G401 (cell line): ENCODE data around the gene SSBP2. TPM values are rescaled to one million over a fixed set of nuclear protein-coding genes. Genes with fewer than 3 reads are reported as not detected.
"Not testable (repeated sequence)": the region's sequence is repeated elsewhere in the genome, so short reads cannot be mapped to it uniquely, and the experiment has no call there.

Experiments used
- DNase-seq: peaks from one replicate; pipeline ENCODE4 v3.0.0-alpha.2; 2015; ENCODE audit warnings: low spot score
- in situ Hi-C: cut with HindIII; loops from 2 replicates; pipeline ENCODE4 v1.10.0; 2016; ENCODE audit warnings: low sequenced_read_pairs, mixed read lengths
- total RNA-seq: library from RNA; depleted of rRNA; stranded (reverse); fragments of >200 nt; shearing (Covaris generic); gene quantifications from 2 replicates; pipeline ENCODE4 v1.2.3, GENCODE V29; 2014

SSBP2 gene
- total RNA-seq, 1 experiment from 2014 or later = 23.7 TPM

DNA sequence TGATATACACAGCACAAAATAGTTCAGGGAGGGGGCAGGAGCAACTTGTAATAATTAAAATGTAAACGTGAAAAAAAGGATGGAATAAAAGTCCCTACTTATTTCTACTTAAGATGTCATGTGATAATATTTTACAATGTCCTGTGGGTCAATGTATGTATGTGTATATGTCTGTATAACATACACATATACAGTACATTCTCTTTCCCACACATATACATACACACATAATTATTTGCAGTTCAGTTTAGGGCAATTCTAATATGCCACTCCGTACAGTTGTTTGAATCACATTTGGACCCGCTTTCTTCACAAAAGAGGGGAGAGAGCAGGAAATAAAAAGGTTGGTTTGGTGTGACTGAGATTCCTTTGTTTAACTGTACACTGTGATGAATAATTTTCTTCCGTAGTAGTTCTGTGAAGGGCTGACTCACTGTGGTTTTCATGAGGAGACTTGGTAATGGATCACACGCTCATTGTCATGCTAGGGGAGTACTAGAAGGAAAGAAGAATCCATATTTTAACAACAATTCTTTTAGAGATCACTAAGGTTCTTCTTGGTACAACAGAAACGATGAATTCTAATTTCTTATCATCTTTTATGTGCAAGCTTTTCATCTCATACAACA is 330.7 kb downstream of the SSBP2 start:
- no peak for DNase-seq

DNA sequence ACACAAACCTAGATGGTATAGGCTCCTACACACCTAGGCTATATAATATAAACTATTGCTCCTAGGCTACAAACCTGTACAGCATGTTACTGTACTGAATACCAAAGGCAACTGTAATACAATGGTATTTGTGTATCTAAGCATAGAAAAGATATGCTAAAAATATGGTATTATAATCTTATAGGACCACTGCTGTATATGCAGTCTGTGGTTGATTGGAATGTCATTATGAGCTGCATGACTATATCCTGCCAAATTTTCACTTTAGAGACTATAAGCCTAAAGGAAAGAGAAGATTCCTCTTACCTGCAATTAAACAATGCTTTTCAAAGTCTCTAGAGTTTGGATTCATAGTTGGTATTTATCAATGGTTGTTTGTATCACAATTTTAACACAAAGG is 332.3 kb downstream of the SSBP2 start:
- in situ Hi-C loops = no loop called here
- no peak for DNase-seq

More for the DNA sequence above, 330.7 kb downstream of the SSBP2 start:
- in situ Hi-C loops = no loop called here

DNA sequence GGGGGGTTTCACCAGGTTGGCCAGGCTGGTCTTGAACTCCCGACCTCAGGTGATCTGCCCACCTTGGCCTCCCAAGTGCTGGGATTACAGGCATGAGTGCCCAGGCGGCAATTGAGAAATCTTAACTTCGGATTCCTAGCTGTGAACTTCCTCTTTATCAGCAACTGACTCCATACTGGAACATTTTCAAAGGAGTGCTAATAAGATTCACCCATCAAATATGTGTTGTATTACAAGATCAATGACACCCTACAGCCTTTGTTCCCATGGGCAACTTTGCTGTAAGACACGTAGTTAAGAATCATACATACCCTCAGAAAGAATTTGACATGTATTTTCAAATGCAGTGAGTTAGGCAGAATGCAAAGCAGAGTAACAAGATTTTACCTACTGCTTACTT is 333.8 kb downstream of the SSBP2 start:
- DNase-seq = no peak
- in situ Hi-C loops = no loop called here

DNA sequence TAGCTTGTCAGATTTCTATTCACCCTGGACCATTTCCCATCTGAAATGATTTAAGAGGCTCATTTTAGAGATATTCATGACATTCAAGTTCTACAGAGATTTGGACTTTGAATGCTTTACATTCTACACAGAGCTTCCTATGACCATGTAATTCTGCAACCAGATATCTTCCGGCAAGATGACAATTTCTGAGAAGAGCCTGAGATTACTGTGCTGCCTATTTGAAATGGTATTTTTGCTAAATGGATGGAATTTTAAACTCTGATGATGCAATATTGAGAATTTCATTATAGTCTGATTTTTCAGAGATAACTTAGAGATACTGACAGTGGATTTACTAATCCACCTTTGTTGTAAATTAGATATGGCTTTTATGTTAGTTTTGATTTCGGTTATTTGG is 341.0 kb downstream of the SSBP2 start:
- no peak for DNase-seq
- in situ Hi-C loops = no loop called here

DNA sequence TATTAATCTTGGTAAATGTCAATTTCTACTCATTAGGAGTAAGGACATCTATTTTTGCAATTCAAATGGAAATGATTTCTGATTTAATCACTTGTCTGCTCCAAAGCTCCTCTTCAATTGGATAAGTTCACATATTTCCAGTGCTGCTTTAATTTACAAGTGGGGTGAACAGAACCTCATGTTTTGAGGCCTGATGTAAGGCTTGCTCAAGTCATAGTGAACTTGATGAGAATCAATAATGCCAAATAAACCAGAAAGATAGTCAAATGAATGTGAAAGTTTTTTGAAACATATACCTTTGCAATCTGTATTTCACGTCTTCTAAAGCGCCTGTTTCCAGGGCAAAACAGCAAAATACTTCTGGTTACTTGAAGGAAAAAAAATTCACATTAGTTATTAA is 341.5 kb downstream of the SSBP2 start:
- no peak for DNase-seq
- in situ Hi-C loops = no loop called here

DNA sequence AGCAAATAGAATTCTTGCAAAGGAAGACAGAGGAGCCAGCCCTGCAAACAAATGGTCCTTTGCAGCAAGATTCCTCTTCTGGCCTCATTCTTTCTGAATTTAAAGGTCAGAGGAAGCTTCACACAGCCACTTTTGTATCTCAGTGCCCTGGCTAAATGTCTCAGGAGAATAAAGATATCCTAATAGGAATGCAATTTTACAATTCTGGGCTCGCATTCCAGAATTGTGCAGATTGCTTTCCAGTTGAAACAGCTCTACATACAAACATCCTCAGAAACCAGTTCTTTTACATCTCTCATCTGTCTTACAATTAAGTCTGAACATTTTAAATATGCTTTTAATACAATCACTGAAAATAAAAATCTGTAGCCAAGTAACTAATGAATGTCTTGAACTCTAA is 342.4 kb downstream of the SSBP2 start:
- no peak for DNase-seq
- in situ Hi-C loops = no loop called here

DNA sequence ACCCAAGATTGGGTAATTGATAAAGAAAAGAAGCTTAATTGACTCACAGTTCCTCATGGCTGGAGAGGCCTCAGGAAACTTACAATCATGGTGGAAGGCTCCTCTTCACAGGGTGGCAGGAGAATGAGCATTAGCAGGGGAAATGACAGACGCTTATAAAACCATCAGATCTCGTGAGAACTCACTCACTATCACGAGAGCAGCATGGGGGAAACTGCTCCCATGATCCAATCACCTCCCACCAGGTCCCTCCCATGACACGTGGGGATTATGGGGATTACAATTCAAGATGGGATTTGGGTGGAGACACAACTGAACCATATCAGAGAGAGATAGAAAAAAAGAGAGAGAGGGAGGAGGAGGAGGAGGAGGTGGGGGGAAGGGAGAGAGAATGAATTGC is 343.1 kb downstream of the SSBP2 start:
- DNase-seq, in situ Hi-C loops: not testable (repeated sequence)

DNA sequence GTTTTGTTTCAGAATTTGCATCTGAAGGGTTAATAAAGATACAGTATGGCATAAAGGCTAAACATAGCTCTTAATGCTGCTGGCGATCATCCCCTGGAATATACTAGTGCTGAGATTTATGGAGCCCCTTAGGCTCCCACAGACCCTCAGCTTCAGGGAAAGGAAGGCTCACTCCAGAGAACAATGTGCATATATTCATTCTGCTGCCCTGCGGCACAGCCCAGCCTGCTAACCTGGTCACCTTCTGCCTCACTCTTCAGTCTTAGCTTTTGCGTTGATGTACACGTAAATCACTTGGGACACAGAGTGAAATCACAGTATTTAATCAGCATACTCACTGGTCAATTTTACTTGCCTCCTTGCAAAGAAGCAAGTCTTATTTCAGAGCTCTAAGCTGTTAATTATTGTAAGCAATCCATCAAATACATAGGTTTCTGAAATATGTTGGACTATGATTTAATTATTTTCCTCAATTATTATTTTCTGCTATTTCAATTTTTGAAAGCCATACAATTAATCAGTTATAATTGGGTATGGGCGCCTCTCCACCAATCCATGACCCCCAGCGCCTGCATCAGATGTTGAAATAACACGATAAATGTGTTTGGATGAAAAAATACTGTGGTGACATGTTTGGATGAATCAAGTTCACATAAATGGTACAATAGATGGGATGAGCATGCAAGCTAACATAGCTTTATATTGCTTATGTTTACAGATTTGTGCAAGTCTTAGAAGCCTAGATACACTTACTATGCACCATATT is 345.6 kb downstream of the SSBP2 start:
- in situ Hi-C loops = no loop called here
- DNase-seq = no peak

DNA sequence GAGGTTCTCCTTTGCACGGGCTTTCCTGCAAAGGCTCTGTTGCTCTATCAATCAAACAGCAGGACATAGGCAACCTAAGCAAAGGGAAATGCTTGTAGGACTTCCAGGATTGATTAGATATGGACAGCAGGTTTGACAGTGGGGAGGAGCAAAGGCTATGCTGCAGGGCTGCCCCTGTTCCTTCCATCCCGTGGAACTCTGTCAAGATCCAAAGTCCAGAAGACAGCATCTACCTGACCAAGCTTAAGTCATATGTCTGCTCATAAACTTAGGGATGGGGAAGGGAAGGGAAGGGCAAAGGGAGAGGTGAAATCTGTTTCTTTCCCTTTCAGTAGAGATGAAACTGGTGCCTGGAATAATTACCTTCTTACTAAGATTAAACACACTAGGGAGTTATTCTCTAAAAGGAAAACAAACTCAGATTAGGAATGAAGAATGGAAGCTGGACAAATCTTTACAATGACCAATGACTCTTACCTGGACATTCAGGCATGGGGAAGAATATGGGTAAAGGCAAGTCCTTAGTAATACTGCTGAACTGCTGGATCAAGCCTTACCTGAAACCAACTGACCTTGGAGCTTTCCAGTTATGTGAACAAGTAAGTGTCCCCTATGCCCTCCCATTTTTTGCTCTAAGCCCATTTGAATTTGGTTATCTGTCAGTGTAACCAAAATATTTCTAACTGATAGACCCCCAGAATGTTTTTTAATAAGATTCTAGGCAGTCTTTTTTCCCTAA is 348.5 kb downstream of the SSBP2 start:
- no peak for DNase-seq
- in situ Hi-C loops = no loop called here

DNA sequence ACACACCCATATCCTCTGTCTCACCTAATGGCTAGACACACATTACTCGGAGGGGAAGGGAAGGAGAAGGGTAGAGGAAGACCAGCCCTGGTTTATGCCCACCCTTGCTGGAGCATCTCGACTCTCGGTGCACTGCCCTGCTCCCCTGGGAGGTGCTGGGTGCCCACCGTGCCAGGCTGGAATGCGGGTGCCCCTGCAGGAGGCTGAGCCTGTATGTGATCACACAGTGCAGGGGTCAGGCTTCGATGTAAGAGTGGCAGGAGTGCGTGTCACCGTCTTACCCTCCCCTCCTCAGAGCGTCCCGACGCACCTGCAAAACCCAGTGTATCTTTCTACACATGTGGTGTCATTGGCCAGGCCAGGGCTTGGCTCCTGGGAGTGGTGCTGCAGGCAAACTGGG is 349.6 kb downstream of the SSBP2 start:
- in situ Hi-C loops = no loop called here
- DNase-seq = no peak

DNA sequence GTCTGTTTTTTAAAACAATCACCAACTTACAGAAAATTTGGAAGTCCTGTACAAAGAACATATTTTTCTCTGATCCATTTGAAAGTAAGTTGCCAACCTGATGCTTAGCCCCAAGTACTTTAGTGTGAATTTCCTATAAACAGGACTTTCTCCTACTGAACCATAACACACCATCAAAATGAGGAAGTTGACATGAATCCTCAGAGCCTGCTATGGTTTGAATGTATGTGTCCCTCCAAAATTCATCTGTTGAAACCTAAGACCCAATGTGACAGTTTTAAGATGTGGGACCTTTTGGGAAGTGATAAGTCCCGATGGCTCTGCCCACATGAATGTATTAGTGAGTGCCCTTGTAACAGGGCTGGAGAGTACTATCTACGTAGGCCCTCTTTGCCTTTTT is 350.5 kb downstream of the SSBP2 start:
- in situ Hi-C loops = no loop called here
- DNase-seq = no peak

DNA sequence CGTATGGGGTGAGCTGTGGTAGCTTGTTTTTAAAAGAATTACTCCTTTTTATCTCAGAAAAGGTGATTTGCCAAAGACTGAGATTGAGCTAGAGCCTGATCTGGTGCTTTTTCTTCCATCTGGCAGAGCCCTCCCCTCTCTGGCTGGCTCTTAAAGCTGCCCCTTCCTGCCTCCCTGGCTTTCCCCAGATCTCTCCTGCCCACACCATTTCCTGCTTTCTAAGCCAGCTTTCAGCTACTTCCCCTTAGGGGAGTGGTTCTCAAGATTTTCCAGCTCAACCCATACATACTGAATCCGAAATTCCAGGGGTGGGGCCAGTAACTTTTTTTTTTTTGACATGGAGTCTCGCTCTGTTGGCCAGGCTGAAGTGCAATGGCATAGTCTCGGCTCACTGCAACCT is 352.2 kb downstream of the SSBP2 start:
- in situ Hi-C loops = no loop called here
- no peak for DNase-seq

DNA sequence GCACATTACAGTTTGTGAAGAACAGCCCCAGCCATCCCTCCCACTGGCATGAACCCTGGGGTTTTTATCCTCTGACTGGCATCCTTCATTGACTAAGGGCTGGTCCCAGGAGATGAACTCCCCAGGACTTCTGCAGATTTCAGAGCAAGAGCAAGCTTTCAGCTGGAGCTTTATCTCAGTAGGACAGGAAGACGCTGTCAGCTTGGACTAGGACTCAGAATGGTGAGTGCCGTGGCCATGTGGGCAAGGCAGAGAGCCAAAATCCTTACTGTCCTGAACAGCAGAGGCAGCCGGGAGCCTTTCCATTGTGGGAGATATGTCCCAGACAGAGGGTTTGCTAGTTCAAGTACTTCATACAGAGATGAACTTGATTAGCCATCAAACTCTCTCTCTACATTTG is 353.7 kb downstream of the SSBP2 start:
- in situ Hi-C loops = no loop called here
- DNase-seq = peak; percentile 38

DNA sequence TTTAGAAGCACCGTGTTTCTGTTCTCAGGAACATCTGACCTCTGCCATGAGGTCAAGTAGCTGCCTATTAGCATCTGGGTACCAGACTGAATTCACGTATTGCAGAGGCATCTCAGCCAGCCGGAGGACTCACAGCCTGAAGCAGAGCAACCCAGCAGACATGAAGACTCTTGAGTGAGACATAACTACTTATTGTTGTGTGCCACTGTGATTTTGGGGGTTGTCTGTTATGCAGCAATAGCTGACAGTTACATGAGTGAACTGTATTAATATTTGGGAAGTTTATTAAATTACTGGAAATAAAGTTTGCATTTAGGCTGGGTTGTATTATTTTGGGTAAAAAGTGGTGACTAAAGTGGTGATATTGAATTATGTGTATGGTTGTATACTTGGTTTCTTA is 355.6 kb downstream of the SSBP2 start:
- in situ Hi-C loops = no loop called here
- no peak for DNase-seq

DNA sequence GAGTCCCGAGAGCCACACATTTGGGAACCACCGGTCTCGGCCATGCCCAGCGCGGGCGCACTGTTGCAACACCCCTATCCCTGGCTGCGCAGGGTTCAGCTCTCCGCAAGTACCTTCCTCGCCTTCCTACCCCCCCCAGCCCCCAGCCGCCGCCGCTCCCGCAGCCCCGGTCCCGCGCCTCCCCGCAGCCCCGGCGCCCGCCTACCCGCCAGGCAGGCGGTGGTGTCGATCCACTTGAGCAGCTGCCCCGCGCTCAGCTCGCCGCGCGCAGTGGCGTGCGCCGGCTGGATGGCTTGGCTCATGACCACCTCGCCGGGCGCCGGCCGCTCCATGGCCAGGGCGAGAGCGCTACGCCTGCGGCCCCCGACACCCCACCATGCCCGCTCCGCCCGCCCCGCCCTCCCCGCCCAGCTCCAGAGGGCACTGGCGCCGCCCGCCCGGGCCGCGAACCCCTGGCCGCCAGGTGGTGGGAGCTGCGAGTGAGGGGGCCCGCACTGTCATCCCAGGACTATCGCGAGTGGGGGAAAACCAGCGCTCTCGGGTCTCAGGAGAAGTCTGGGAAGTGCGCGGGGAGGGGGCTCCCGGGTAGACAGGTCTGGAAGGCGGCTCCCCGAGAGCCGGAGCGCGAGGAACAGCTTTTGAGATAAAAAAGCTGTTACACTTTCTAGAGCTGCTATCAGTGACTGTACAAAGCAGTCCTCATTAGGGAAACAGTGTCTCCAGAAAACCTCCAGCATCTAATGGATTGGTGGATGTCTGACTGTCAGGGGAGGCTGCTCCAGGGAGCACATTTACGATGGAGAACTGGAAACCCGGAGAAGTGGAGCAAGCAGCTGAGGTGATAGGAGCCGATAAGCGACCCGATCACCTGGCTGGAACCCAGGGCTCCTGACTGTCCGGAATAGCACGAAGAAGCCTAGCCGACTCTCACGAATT is 356.8 kb downstream of the SSBP2 start, which contains the start of gene ACOT12:
ACOT12 (minus strand) TSS at position 352 of the 936 bp plus-strand sequence; CDS start at position 332, 20 bp downstream.
- DNase-seq = peak; percentile 18
- in situ Hi-C loops = no loop called here

DNA sequence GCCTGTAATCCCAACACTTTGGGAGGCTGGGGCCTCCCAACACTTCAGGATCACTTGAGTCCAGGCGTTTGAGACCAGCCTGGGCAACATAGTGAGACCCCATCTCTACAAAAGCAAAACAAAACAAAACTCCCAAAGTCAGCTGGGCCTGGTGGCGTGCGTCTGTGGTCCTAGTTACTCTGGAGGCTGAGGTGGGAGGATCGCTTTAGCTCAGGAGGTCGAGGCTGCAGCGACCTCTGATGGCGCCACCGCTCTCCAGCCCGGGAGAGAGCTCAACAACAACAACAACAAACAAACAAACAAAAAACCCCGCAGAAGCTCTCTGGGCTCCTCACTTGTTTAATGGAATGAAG is 357.5 kb downstream of the SSBP2 start:
- DNase-seq = no peak
- in situ Hi-C loops = no loop called here

DNA sequence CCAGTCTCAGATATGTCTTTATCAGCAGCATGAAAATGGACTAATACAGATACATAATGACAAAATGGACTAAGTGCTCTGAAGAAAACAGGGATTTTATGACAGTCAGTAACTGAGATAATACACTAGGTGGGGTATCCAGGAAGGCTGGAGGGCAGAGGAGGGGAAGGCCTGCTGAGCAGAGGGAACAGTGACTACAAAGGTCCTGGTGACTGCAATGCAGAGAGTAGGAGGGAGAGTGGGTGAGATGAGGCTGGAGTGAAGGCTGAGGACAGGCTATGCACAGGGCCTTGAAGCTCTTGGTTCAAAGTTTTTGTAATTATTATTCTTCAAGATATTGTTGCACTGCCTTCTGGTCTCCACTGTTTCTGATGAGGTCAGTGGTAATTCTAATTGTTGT is 361.9 kb downstream of the SSBP2 start:
- in situ Hi-C loops = no loop called here
- DNase-seq = no peak

DNA sequence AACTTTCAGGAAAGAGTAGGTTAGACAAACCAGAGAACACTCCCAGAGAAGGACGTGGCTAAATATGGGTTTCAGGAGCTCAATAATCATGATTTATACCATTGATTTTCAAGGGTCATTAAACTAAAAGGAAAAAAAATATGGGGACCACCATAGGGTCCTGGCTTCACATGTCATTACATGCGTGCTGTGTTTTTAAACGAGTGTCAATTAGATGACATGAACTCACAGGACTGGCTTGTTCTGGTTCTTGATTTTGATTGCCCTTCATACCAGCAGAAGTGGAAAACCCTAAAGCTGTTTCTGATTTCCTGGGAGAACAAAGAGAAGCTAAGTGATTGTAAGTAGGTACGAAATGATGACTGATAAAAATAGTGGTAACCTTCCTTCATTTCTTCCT is 362.7 kb downstream of the SSBP2 start:
- no peak for DNase-seq
- in situ Hi-C loops = no loop called here

DNA sequence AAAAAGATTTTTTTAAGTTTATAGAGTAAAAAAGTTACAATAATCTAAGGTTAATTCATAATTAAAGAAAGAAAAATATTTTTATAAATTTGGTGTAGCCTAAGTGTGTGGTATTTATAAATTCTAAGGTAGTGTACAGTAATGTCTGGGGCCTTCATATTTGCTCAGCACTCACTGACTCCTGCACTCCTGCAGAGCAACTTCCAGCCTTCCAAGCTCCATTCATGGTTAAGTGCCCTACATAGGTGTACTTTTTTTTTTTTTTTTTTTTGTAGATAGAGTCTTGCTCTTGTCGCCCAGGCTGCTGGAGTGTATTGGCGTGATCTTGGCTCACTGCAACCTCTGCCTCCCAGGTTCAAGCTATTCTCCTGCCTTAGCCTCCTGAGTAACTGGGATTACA is 367.0 kb downstream of the SSBP2 start:
- in situ Hi-C loops = no loop called here
- no peak for DNase-seq
